ENCODE measurements around the gene TRIM67.
"Not testable (repeated sequence)": the region's sequence is repeated elsewhere in the genome, so short reads cannot be mapped to it uniquely, and the experiment has no call there.

TRIM67 gene

GRCh38 chr1:231144416-231145193 is 17.3 kb upstream of the TRIM67 start:
- ATAC-seq: no peak
- H3K27me3 Mint-ChIP-seq: peaks cover 37% of the 10 kb centered on the region
- no peaks in the 10 kb centered on the region for H3K36me3 Mint-ChIP-seq
- no peak overlapping the region for H3K27ac Mint-ChIP-seq
- peaks cover 4% of the 10 kb centered on the region for H3K9me3 Mint-ChIP-seq
- H3K4me1 Mint-ChIP-seq: no peaks in the 10 kb centered on the region
- no peak overlapping the region for H3K4me3 Mint-ChIP-seq

GRCh38 chr1:231147896-231148295 is 14.0 kb upstream of the TRIM67 start:
- Mint-ChIP-seq H3K27ac (no peak overlapping the region), H3K9me3 (peaks cover 15% of the 10 kb centered on the region), H3K4me3 (no peak overlapping the region), H3K36me3 (no peaks in the 10 kb centered on the region), H3K27me3 (peaks cover 11% of the 10 kb centered on the region), H3K4me1 (no peaks in the 10 kb centered on the region)
- ATAC-seq: peak; percentile 43

- no peak for ATAC-seq
- H3K36me3 Mint-ChIP-seq: no peaks in the 10 kb centered on the region
Measured at GRCh38 chr1:231151811-231152210, 10.0 kb upstream of the TRIM67 start.

GRCh38 chr1:231153726-231154125 is 8.1 kb upstream of the TRIM67 start:
- Mint-ChIP-seq H3K4me3 (no peak overlapping the region), H3K4me1 (no peaks in the 10 kb centered on the region), H3K9me3 (peaks cover 11% of the 10 kb centered on the region), H3K36me3 (no peaks in the 10 kb centered on the region), H3K27me3 (peaks cover 46% of the 10 kb centered on the region), H3K27ac (no peak overlapping the region)
- no peak for ATAC-seq

More at GRCh38 chr1:231151811-231152210, 10.0 kb upstream of the TRIM67 start:
- no peaks in the 10 kb centered on the region for H3K4me1 Mint-ChIP-seq
- H3K4me3 Mint-ChIP-seq: no peak overlapping the region
- H3K9me3 Mint-ChIP-seq: peaks cover 11% of the 10 kb centered on the region
- H3K27me3 Mint-ChIP-seq: peaks cover 27% of the 10 kb centered on the region
- no peak overlapping the region for H3K27ac Mint-ChIP-seq

GRCh38 chr1:231155808-231156207 is 6.0 kb upstream of the TRIM67 start:
- ATAC-seq: no peak
- Mint-ChIP-seq H3K9me3 (peaks cover 11% of the 10 kb centered on the region), H3K36me3 (no peaks in the 10 kb centered on the region), H3K27ac (no peak overlapping the region), H3K27me3 (peaks cover 67% of the 10 kb centered on the region), H3K4me3 (no peak overlapping the region), H3K4me1 (no peaks in the 10 kb centered on the region)

- H3K9me3 Mint-ChIP-seq: peaks cover 5% of the 10 kb centered on the region
- no peaks in the 10 kb centered on the region for H3K4me1 Mint-ChIP-seq
- H3K27ac Mint-ChIP-seq: no peak overlapping the region
- no peak overlapping the region for H3K4me3 Mint-ChIP-seq
- ATAC-seq: no peak
- H3K27me3 Mint-ChIP-seq: peaks cover 78% of the 10 kb centered on the region
- H3K36me3 Mint-ChIP-seq: no peaks in the 10 kb centered on the region
Measured at GRCh38 chr1:231157311-231157710, 4.5 kb upstream of the TRIM67 start.

GRCh38 chr1:231158141-231158540 is 3.7 kb upstream of the TRIM67 start:
- H3K4me1 Mint-ChIP-seq, H3K36me3 Mint-ChIP-seq, H3K27ac Mint-ChIP-seq, ATAC-seq, H3K4me3 Mint-ChIP-seq, H3K9me3 Mint-ChIP-seq: not testable (repeated sequence)
- peaks cover 85% of the 10 kb centered on the region for H3K27me3 Mint-ChIP-seq

GRCh38 chr1:231159202-231159962 is 2.5 kb upstream of the TRIM67 start:
- Mint-ChIP-seq H3K36me3 (no peaks in the 10 kb centered on the region), H3K27me3 (peaks cover 92% of the 10 kb centered on the region), H3K4me3 (no peak overlapping the region)

GRCh38 chr1:231159963-231160761 is 1.7 kb upstream of the TRIM67 start:
- Mint-ChIP-seq H3K36me3 (no peaks in the 10 kb centered on the region), H3K27ac (no peak overlapping the region), H3K27me3 (peaks cover 93% of the 10 kb centered on the region), H3K4me3 (no peak overlapping the region), H3K9me3 (no peaks in the 10 kb centered on the region), H3K4me1 (no peaks in the 10 kb centered on the region)
- ATAC-seq: no peak

More at GRCh38 chr1:231159202-231159962, 2.5 kb upstream of the TRIM67 start:
- H3K4me1 Mint-ChIP-seq: no peaks in the 10 kb centered on the region
- no peaks in the 10 kb centered on the region for H3K9me3 Mint-ChIP-seq
- no peak for ATAC-seq
- no peak overlapping the region for H3K27ac Mint-ChIP-seq

GRCh38 chr1:231160895-231161666 is 777 bp upstream of the TRIM67 start:
- Mint-ChIP-seq H3K4me1 (no peaks in the 10 kb centered on the region), H3K27ac (no peak overlapping the region), H3K4me3 (no peak overlapping the region), H3K36me3 (no peaks in the 10 kb centered on the region), H3K27me3 (peaks cover 93% of the 10 kb centered on the region), H3K9me3 (no peaks in the 10 kb centered on the region)
- no peak for ATAC-seq

- Mint-ChIP-seq H3K4me1 (no peaks in the 10 kb centered on the region), H3K4me3 (peak overlapping the region; percentile 47), H3K9me3 (no peaks in the 10 kb centered on the region), H3K36me3 (no peaks in the 10 kb centered on the region), H3K27me3 (peaks cover 91% of the 10 kb centered on the region), H3K27ac (no peak overlapping the region)
- no peak for ATAC-seq
Measured at GRCh38 chr1:231162297-231162969, 575 bp downstream of the TRIM67 start.

GRCh38 chr1:231162970-231163829 is 1.3 kb downstream of the TRIM67 start:
- Mint-ChIP-seq H3K4me3 (peak overlapping the region; percentile 47), H3K27me3 (peaks cover 83% of the 10 kb centered on the region), H3K36me3 (no peaks in the 10 kb centered on the region), H3K9me3 (no peaks in the 10 kb centered on the region), H3K27ac (no peak overlapping the region), H3K4me1 (no peaks in the 10 kb centered on the region)
- ATAC-seq: peak; percentile 28

- Mint-ChIP-seq H3K27me3 (peaks cover 76% of the 10 kb centered on the region), H3K27ac (no peak overlapping the region), H3K4me3 (no peak overlapping the region), H3K9me3 (no peaks in the 10 kb centered on the region), H3K4me1 (no peaks in the 10 kb centered on the region), H3K36me3 (no peaks in the 10 kb centered on the region)
- no peak for ATAC-seq
Measured at GRCh38 chr1:231163830-231164427, 2.1 kb downstream of the TRIM67 start.
